ENCODE measurements around the gene MMS19. TPM values are rescaled to one million over a fixed set of nuclear protein-coding genes. Genes with fewer than 3 reads are reported as not detected.
"Not testable (repeated sequence)": the region's sequence is repeated elsewhere in the genome, so short reads cannot be mapped to it uniquely, and the experiment has no call there.

Gene MMS19
- total RNA-seq, 1 donor from 2014 or later, result 92.6 TPM

GRCh38 chr10:97483506-97483905 lies 14.7 kb downstream of the MMS19 start:
- Histone ChIP-seq H3K9me3 (no peaks in the 10 kb centered on the region), H3K4me3 (no peak overlapping the region), H3K27ac (no peak overlapping the region), H3K36me3 (peaks cover 0 to 24% of the 10 kb centered on the region in 2 donors), H3K27me3 (no peaks in the 10 kb centered on the region), H3K4me1 (peaks cover 13% of the 10 kb centered on the region)
- DNase-seq (ENCODE audit: extremely low spot score in 2 of 2), result no peak
- no peak for TF ChIP-seq POLR2A (IDR thresholded peaks at IDR 0.05)
- TF ChIP-seq POLR2AphosphoS5 (IDR thresholded peaks at IDR 0.05; ENCODE audit: insufficient read depth in 1 of 2, low read depth in 1 of 2), result no peak
- no peak for TF ChIP-seq CTCF (IDR thresholded peaks at IDR 0.05)
- intact Hi-C loops (cut with DNase I), result no loop called here

- no peaks in the 10 kb centered on the region for H3K27me3 ChIP-seq
- H3K36me3 ChIP-seq, result peaks cover 0 to 34% of the 10 kb centered on the region in 2 donors
- H3K4me3 ChIP-seq, result no peak overlapping the region
- no peak for DNase-seq (ENCODE audit: extremely low spot score in 2 of 2)
- TF ChIP-seq POLR2AphosphoS5 (IDR thresholded peaks at IDR 0.05; ENCODE audit: insufficient read depth in 1 of 2, low read depth in 1 of 2) (no peak), CTCF (IDR thresholded peaks at IDR 0.05) (no peak), POLR2A (IDR thresholded peaks at IDR 0.05) (no peak)
- no peak overlapping the region for H3K27ac ChIP-seq
- H3K4me1 ChIP-seq, result peaks cover 13% of the 10 kb centered on the region
- H3K9me3 ChIP-seq, result no peaks in the 10 kb centered on the region
- intact Hi-C loops (cut with DNase I), result no loop called here
These were observed 15.8 kb downstream of the MMS19 start for GRCh38 chr10:97482381-97482780.

- TF ChIP-seq POLR2AphosphoS5 (IDR thresholded peaks at IDR 0.05; ENCODE audit: insufficient read depth in 1 of 2, low read depth in 1 of 2), result no peak
- no peak for TF ChIP-seq CTCF (IDR thresholded peaks at IDR 0.05)
- Histone ChIP-seq H3K27me3 (no peaks in the 10 kb centered on the region), H3K4me3 (no peak overlapping the region), H3K4me1 (peaks cover 13% of the 10 kb centered on the region), H3K36me3 (peaks cover 0 to 46% of the 10 kb centered on the region in 2 donors), H3K27ac (no peak overlapping the region), H3K9me3 (no peaks in the 10 kb centered on the region)
- intact Hi-C loops (cut with DNase I), result no loop called here
- DNase-seq (ENCODE audit: extremely low spot score in 2 of 2), result no peak
These were observed 17.2 kb downstream of the MMS19 start for GRCh38 chr10:97481071-97481470.

GRCh38 chr10:97479939-97480338 lies 18.3 kb downstream of the MMS19 start:
- Histone ChIP-seq H3K27me3 (no peaks in the 10 kb centered on the region), H3K4me1 (peaks cover 13% of the 10 kb centered on the region), H3K27ac (no peak overlapping the region), H3K9me3 (no peaks in the 10 kb centered on the region), H3K4me3 (no peak overlapping the region), H3K36me3 (peaks cover 0 to 53% of the 10 kb centered on the region in 2 donors)
- DNase-seq (ENCODE audit: extremely low spot score in 2 of 2), result no peak
- intact Hi-C loops (cut with DNase I), result no loop called here
- TF ChIP-seq CTCF (IDR thresholded peaks at IDR 0.05) (no peak), POLR2AphosphoS5 (IDR thresholded peaks at IDR 0.05; ENCODE audit: insufficient read depth in 1 of 2, low read depth in 1 of 2) (no peak), POLR2A (IDR thresholded peaks at IDR 0.05) (no peak)

GRCh38 chr10:97479410-97479809 lies 18.8 kb downstream of the MMS19 start:
- intact Hi-C loops (cut with DNase I); H3K27ac ChIP-seq; H3K9me3 ChIP-seq; H3K27me3 ChIP-seq; H3K4me3 ChIP-seq; DNase-seq (ENCODE audit: extremely low spot score in 2 of 2): not testable (repeated sequence)
- Histone ChIP-seq H3K36me3 (peaks cover 0 to 57% of the 10 kb centered on the region in 2 donors), H3K4me1 (peaks cover 13% of the 10 kb centered on the region)

Data from vagina (tissue), 2 donors.